ENCODE results near the gene FANCC.

DNA sequence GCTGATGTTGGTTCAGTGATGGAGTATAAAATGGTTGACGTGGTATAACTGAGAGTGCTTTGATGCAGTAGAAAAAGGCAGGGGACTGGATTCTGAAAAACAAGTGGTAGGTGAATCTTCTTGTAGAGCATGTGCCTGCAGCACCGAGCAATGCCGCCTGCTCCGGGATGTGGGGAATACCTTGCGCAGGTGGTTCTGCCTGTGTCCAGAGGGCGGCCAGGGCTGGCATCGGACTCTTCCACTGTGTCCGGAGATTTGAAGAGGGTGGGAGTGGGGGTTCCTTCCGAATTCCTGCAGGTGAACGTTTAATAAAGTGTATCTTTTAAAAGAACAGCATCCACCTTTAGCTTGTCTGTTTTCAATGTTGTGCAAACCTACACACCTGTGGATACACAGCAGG lies 238.0 kb downstream of the FANCC start:
- TF ChIP-seq CEBPB (IDR thresholded peaks at IDR 0.05; ENCODE audit: low read depth, low read length) (no peak), POLR2A (IDR thresholded peaks at IDR 0.05; ENCODE audit: control extremely low read depth in 1 of 2, low read depth in 2 of 2, low read length in 2 of 2) (no peak), TAF1 (IDR thresholded peaks at IDR 0.05; ENCODE audit: low read depth, low read length) (no peak), TBP (IDR thresholded peaks at IDR 0.05; ENCODE audit: low read depth, low read length) (no peak), EP300 (IDR thresholded peaks at IDR 0.05; ENCODE audit: borderline replicate concordance in 1 of 2, low read depth in 2 of 2, low read length in 2 of 2) (no peak), POLR2AphosphoS5 (IDR thresholded peaks at IDR 0.05; ENCODE audit: low read depth, low read length) (no peak), KDM1A (IDR thresholded peaks at IDR 0.05; ENCODE audit: borderline replicate concordance, low read length) (no peak)
- TF ChIP-seq, protein P1, sequence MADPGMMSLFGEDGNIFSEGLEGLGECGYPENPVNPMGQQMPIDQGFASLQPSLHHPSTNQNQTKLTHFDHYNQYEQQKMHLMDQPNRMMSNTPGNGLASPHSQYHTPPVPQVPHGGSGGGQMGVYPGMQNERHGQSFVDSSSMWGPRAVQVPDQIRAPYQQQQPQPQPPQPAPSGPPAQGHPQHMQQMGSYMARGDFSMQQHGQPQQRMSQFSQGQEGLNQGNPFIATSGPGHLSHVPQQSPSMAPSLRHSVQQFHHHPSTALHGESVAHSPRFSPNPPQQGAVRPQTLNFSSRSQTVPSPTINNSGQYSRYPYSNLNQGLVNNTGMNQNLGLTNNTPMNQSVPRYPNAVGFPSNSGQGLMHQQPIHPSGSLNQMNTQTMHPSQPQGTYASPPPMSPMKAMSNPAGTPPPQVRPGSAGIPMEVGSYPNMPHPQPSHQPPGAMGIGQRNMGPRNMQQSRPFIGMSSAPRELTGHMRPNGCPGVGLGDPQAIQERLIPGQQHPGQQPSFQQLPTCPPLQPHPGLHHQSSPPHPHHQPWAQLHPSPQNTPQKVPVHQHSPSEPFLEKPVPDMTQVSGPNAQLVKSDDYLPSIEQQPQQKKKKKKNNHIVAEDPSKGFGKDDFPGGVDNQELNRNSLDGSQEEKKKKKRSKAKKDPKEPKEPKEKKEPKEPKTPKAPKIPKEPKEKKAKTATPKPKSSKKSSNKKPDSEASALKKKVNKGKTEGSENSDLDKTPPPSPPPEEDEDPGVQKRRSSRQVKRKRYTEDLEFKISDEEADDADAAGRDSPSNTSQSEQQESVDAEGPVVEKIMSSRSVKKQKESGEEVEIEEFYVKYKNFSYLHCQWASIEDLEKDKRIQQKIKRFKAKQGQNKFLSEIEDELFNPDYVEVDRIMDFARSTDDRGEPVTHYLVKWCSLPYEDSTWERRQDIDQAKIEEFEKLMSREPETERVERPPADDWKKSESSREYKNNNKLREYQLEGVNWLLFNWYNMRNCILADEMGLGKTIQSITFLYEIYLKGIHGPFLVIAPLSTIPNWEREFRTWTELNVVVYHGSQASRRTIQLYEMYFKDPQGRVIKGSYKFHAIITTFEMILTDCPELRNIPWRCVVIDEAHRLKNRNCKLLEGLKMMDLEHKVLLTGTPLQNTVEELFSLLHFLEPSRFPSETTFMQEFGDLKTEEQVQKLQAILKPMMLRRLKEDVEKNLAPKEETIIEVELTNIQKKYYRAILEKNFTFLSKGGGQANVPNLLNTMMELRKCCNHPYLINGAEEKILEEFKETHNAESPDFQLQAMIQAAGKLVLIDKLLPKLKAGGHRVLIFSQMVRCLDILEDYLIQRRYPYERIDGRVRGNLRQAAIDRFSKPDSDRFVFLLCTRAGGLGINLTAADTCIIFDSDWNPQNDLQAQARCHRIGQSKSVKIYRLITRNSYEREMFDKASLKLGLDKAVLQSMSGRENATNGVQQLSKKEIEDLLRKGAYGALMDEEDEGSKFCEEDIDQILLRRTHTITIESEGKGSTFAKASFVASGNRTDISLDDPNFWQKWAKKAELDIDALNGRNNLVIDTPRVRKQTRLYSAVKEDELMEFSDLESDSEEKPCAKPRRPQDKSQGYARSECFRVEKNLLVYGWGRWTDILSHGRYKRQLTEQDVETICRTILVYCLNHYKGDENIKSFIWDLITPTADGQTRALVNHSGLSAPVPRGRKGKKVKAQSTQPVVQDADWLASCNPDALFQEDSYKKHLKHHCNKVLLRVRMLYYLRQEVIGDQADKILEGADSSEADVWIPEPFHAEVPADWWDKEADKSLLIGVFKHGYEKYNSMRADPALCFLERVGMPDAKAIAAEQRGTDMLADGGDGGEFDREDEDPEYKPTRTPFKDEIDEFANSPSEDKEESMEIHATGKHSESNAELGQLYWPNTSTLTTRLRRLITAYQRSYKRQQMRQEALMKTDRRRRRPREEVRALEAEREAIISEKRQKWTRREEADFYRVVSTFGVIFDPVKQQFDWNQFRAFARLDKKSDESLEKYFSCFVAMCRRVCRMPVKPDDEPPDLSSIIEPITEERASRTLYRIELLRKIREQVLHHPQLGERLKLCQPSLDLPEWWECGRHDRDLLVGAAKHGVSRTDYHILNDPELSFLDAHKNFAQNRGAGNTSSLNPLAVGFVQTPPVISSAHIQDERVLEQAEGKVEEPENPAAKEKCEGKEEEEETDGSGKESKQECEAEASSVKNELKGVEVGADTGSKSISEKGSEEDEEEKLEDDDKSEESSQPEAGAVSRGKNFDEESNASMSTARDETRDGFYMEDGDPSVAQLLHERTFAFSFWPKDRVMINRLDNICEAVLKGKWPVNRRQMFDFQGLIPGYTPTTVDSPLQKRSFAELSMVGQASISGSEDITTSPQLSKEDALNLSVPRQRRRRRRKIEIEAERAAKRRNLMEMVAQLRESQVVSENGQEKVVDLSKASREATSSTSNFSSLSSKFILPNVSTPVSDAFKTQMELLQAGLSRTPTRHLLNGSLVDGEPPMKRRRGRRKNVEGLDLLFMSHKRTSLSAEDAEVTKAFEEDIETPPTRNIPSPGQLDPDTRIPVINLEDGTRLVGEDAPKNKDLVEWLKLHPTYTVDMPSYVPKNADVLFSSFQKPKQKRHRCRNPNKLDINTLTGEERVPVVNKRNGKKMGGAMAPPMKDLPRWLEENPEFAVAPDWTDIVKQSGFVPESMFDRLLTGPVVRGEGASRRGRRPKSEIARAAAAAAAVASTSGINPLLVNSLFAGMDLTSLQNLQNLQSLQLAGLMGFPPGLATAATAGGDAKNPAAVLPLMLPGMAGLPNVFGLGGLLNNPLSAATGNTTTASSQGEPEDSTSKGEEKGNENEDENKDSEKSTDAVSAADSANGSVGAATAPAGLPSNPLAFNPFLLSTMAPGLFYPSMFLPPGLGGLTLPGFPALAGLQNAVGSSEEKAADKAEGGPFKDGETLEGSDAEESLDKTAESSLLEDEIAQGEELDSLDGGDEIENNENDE (IDR thresholded peaks at IDR 0.05; ENCODE audit: insufficient replicate concordance, low read length), result no peak
- TF ChIP-seq, protein P2, sequence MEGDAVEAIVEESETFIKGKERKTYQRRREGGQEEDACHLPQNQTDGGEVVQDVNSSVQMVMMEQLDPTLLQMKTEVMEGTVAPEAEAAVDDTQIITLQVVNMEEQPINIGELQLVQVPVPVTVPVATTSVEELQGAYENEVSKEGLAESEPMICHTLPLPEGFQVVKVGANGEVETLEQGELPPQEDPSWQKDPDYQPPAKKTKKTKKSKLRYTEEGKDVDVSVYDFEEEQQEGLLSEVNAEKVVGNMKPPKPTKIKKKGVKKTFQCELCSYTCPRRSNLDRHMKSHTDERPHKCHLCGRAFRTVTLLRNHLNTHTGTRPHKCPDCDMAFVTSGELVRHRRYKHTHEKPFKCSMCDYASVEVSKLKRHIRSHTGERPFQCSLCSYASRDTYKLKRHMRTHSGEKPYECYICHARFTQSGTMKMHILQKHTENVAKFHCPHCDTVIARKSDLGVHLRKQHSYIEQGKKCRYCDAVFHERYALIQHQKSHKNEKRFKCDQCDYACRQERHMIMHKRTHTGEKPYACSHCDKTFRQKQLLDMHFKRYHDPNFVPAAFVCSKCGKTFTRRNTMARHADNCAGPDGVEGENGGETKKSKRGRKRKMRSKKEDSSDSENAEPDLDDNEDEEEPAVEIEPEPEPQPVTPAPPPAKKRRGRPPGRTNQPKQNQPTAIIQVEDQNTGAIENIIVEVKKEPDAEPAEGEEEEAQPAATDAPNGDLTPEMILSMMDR (IDR thresholded peaks at IDR 0.05; ENCODE audit: control extremely low read depth in 1 of 3, insufficient read depth in 1 of 3, low read depth in 1 of 3, low read length in 3 of 3), result no peak
